ENCODE measurements around the gene SCD. TPM values are rescaled to one million over a fixed set of nuclear protein-coding genes. Genes with fewer than 3 reads are reported as not detected.

SCD gene
- total RNA-seq, 1 experiment from 2014 or later, result 518 TPM

GRCh38 chr10:100303724-100304319 is 43.2 kb upstream of the SCD start:
- Histone ChIP-seq H3K27ac (no peak overlapping the region), H3K4me1 (replicated peaks; ENCODE audit: insufficient read depth) (no peaks in the 10 kb centered on the region; the same call in 1 of the 2 replicates), H3F3A (ENCODE audit: insufficient read depth, low read depth) (no peaks in the 10 kb centered on the region), H4K20me1 (ENCODE audit: insufficient read depth) (no peaks in the 10 kb centered on the region), H3K36me3 (ENCODE audit: low read depth) (no peaks in the 10 kb centered on the region), H3K9me3 (ENCODE audit: insufficient read depth, low read depth) (no peaks in the 10 kb centered on the region; the same call in 1 of the 2 replicates), H3K79me2 (ENCODE audit: low read depth) (no peaks in the 10 kb centered on the region), H3K9me2 (ENCODE audit: insufficient read depth) (no peaks in the 10 kb centered on the region), H3K4me3 (no peak overlapping the region), H2AFZ (no peak overlapping the region), H3K4me2 (no peak overlapping the region), H3K27me3 (ENCODE audit: insufficient read depth, low read depth) (no peaks in the 10 kb centered on the region)
- ChIA-PET POLR2A (ENCODE audit: unreplicated experiment) (no interaction called here), CTCF (interaction anchor here (0.7 kb wide), 1 partner anchor 205 kb away, joined by 5 read pairs; no protein-coding TSS in a partner anchor)
- TF ChIP-seq EZH2 (IDR thresholded peaks at IDR 0.05; ENCODE audit: low read depth) (no peak), CTCF (conservative IDR thresholded peaks at IDR 0.05) (peak; percentile 64)
- intact Hi-C loops (cut with micrococcal nuclease; ENCODE audit: unreplicated experiment), result loop anchor here (1.0 to 10.0 kb wide), 3 partner anchors 35 to 211 kb away; partner anchors contain the start of gene SEC31B
- no TSS peak for BruUV-seq (replicated peaks)
- DNase-seq, result peak in 1 of 2 experiments; percentile 37

GRCh38 chr10:100304414-100304813 is 42.6 kb upstream of the SCD start:
- no peak overlapping the region for H3K4me3 ChIP-seq
- H3K27me3 ChIP-seq (ENCODE audit: insufficient read depth, low read depth), result no peaks in the 10 kb centered on the region
- POLR2A ChIA-PET (ENCODE audit: unreplicated experiment), result no interaction called here
- H3K79me2 ChIP-seq (ENCODE audit: low read depth), result no peaks in the 10 kb centered on the region
- H3K9me2 ChIP-seq (ENCODE audit: insufficient read depth), result no peaks in the 10 kb centered on the region
- H2AFZ ChIP-seq, result no peak overlapping the region
- no TSS peak for BruUV-seq (replicated peaks)
- H3K9me3 ChIP-seq (ENCODE audit: insufficient read depth, low read depth), result no peaks in the 10 kb centered on the region; the same call in 1 of the 2 replicates
- CTCF ChIA-PET, result no interaction called here
- H3K4me2 ChIP-seq, result no peak overlapping the region
- H3K36me3 ChIP-seq (ENCODE audit: low read depth), result no peaks in the 10 kb centered on the region
- TF ChIP-seq EZH2 (IDR thresholded peaks at IDR 0.05; ENCODE audit: low read depth) (no peak), CTCF (conservative IDR thresholded peaks at IDR 0.05) (no peak)
- intact Hi-C loops (cut with micrococcal nuclease; ENCODE audit: unreplicated experiment), result loop anchor here (10.0 kb wide), 1 partner anchor 210 kb away; the partner anchor contains the start of gene SEC31B
- no peaks in the 10 kb centered on the region for H3F3A ChIP-seq (ENCODE audit: insufficient read depth, low read depth)
- no peak for DNase-seq
- H4K20me1 ChIP-seq (ENCODE audit: insufficient read depth), result no peaks in the 10 kb centered on the region
- H3K4me1 ChIP-seq (replicated peaks; ENCODE audit: insufficient read depth), result no peaks in the 10 kb centered on the region; the same call in 1 of the 2 replicates
- no peak overlapping the region for H3K27ac ChIP-seq

- no peaks in the 10 kb centered on the region for H3F3A ChIP-seq (ENCODE audit: insufficient read depth, low read depth)
- no TSS peak for BruUV-seq (replicated peaks)
- no peaks in the 10 kb centered on the region; the same call in 1 of the 2 replicates for H3K4me1 ChIP-seq (replicated peaks; ENCODE audit: insufficient read depth)
- no peak overlapping the region for H3K4me2 ChIP-seq
- no peak for DNase-seq
- no peak overlapping the region for H2AFZ ChIP-seq
- no peaks in the 10 kb centered on the region for H3K36me3 ChIP-seq (ENCODE audit: low read depth)
- H3K4me3 ChIP-seq, result no peak overlapping the region
- no peaks in the 10 kb centered on the region for H3K9me3 ChIP-seq (ENCODE audit: insufficient read depth, low read depth)
- no peak overlapping the region for H3K27ac ChIP-seq
- no peaks in the 10 kb centered on the region for H3K79me2 ChIP-seq (ENCODE audit: low read depth)
- no peaks in the 10 kb centered on the region for H4K20me1 ChIP-seq (ENCODE audit: insufficient read depth)
- peaks cover 13% of the 10 kb centered on the region; the same call in 1 of the 2 replicates for H3K27me3 ChIP-seq (ENCODE audit: insufficient read depth, low read depth)
- H3K9me2 ChIP-seq (ENCODE audit: insufficient read depth), result no peaks in the 10 kb centered on the region
- TF ChIP-seq CTCF (conservative IDR thresholded peaks at IDR 0.05), result no peak
- no peak for TF ChIP-seq EZH2 (IDR thresholded peaks at IDR 0.05; ENCODE audit: low read depth)
- CTCF ChIA-PET, result no interaction called here
- intact Hi-C loops (cut with micrococcal nuclease; ENCODE audit: unreplicated experiment), result loop anchor here (10.0 kb wide), 1 partner anchor 208 kb away; the partner anchor contains the start of gene SEC31B
- POLR2A ChIA-PET (ENCODE audit: unreplicated experiment), result no interaction called here
Measured at GRCh38 chr10:100306861-100307260, 40.2 kb upstream of the SCD start.

Data from PC-9 (cell line).